MM.1S (cell line): ENCODE data around the gene ADGRD2.

Experiments
- DNase-seq: peaks from one replicate; pipeline ENCODE4 v3.0.0-alpha.2; 2015
- H2AFZ ChIP-seq: fragments of 300-600 bp; sonication (generic); 2 replicates; pipeline ENCODE4 v1.6.0; 2016; ENCODE audit warnings: antibody characterized with exemption, low read length
- H3F3A ChIP-seq: fragments of 300-600 bp; sonication (generic); 2 replicates; pipeline ENCODE4 v1.6.1; 2016; ENCODE audit warnings: mild to moderate bottlenecking, antibody characterized with exemption, low read length, moderate library complexity, mixed read lengths; ENCODE audit not compliant: insufficient read depth
- H3K27ac ChIP-seq: fragments of 300-600 bp; sonication (generic); 2 replicates; pipeline ENCODE4 v1.5.1; 2016; ENCODE audit warnings: mild to moderate bottlenecking, low read length
- H3K27me3 ChIP-seq: fragments of 300-600 bp; sonication (generic); replicated peaks from 2 replicates; pipeline ENCODE4 v1.6.0; 2016; ENCODE audit warnings: low read length; ENCODE audit not compliant: insufficient read depth
- H3K36me3 ChIP-seq: fragments of 300-600 bp; sonication (generic); replicated peaks from 2 replicates; pipeline ENCODE4 v1.6.1; 2016; ENCODE audit warnings: mild to moderate bottlenecking, low read length, mixed read lengths; ENCODE audit not compliant: insufficient read depth
- H3K4me1 ChIP-seq: fragments of 300-600 bp; sonication (generic); 2 replicates; pipeline ENCODE4 v1.6.1; 2016; ENCODE audit warnings: low read length, mixed read lengths
- H3K4me2 ChIP-seq: fragments of 300-600 bp; sonication (generic); 2 replicates; pipeline ENCODE4 v1.6.0; 2016; ENCODE audit warnings: low read depth, low read length
- H3K4me3 ChIP-seq: fragments of 300-600 bp; sonication (generic); 2 replicates; pipeline ENCODE4 v1.5.1; 2016; ENCODE audit warnings: low read length, mixed read lengths
- H3K79me2 ChIP-seq: fragments of 300-600 bp; sonication (generic); 2 replicates; pipeline ENCODE4 v1.6.1; 2016; ENCODE audit warnings: mixed run types, low read length, mixed read lengths
- H3K9ac ChIP-seq: fragments of 300-600 bp; sonication (generic); 2 replicates; pipeline ENCODE4 v1.6.1; 2016; ENCODE audit warnings: low read length, mixed read lengths
- H3K9me2 ChIP-seq: fragments of 300-600 bp; sonication (generic); replicated peaks from 2 replicates; pipeline ENCODE4 v1.6.1; 2016; ENCODE audit warnings: mild to moderate bottlenecking, low read length, mixed read lengths; ENCODE audit not compliant: insufficient read depth
- H3K9me3 ChIP-seq: fragments of 300-600 bp; sonication (generic); replicated peaks from 2 replicates; pipeline ENCODE4 v1.6.1; 2016; ENCODE audit warnings: mild to moderate bottlenecking, low read length, mixed read lengths; ENCODE audit not compliant: insufficient read depth
- H4K20me1 ChIP-seq: fragments of 300-600 bp; sonication (generic); 2 replicates; pipeline ENCODE4 v1.6.1; 2016; ENCODE audit warnings: mild to moderate bottlenecking, low read length, moderate library complexity, mixed read lengths; ENCODE audit not compliant: insufficient read depth
- EZH2 ChIP-seq: fragments of 300-600 bp; sonication (generic); optimal IDR thresholded peaks from 2 replicates; pipeline ENCODE3; 2017; ENCODE audit warnings: low read depth, mild to moderate bottlenecking, antibody characterized with exemption, low read length, mixed read lengths
- EZH2phosphoT487 ChIP-seq: fragments of 300-600 bp; sonication (generic); IDR thresholded peaks from 2 replicates; pipeline ENCODE4 v1.6.1; 2018; ENCODE audit warnings: antibody characterized with exemption, low read length
- TF ChIP-seq, protein P1 (sequence below): fragments of 300-600 bp; sonication (generic); IDR thresholded peaks from 2 replicates; pipeline ENCODE4 v1.5.1; 2016; ENCODE audit warnings: antibody characterized with exemption, low read length, mixed read lengths

Gene ADGRD2

GRCh38 chr9:124443625-124444024 lies 6.6 kb upstream of the ADGRD2 start:
- DNase-seq, result no peak
- Histone ChIP-seq H2AFZ (no peak overlapping the region), H3F3A (no peaks in the 10 kb centered on the region), H3K9me2 (no peaks in the 10 kb centered on the region), H3K9me3 (no peaks in the 10 kb centered on the region), H3K4me3 (no peak overlapping the region), H3K36me3 (no peaks in the 10 kb centered on the region), H4K20me1 (no peaks in the 10 kb centered on the region), H3K4me1 (no peaks in the 10 kb centered on the region), H3K79me2 (no peaks in the 10 kb centered on the region), H3K4me2 (no peak overlapping the region), H3K27me3 (no peaks in the 10 kb centered on the region), H3K27ac (no peak overlapping the region), H3K9ac (no peak overlapping the region)
- TF ChIP-seq EZH2 (no peak), EZH2phosphoT487 (no peak)
- TF ChIP-seq, protein P1, sequence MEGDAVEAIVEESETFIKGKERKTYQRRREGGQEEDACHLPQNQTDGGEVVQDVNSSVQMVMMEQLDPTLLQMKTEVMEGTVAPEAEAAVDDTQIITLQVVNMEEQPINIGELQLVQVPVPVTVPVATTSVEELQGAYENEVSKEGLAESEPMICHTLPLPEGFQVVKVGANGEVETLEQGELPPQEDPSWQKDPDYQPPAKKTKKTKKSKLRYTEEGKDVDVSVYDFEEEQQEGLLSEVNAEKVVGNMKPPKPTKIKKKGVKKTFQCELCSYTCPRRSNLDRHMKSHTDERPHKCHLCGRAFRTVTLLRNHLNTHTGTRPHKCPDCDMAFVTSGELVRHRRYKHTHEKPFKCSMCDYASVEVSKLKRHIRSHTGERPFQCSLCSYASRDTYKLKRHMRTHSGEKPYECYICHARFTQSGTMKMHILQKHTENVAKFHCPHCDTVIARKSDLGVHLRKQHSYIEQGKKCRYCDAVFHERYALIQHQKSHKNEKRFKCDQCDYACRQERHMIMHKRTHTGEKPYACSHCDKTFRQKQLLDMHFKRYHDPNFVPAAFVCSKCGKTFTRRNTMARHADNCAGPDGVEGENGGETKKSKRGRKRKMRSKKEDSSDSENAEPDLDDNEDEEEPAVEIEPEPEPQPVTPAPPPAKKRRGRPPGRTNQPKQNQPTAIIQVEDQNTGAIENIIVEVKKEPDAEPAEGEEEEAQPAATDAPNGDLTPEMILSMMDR, result no peak

GRCh38 chr9:124444166-124444565 lies 6.1 kb upstream of the ADGRD2 start:
- no peak overlapping the region for H3K9ac ChIP-seq
- no peak overlapping the region for H3K27ac ChIP-seq
- DNase-seq, result no peak
- no peaks in the 10 kb centered on the region for H3K4me1 ChIP-seq
- no peak for TF ChIP-seq EZH2
- H3K4me3 ChIP-seq, result no peak overlapping the region
- no peaks in the 10 kb centered on the region for H3K9me2 ChIP-seq
- H3K79me2 ChIP-seq, result no peaks in the 10 kb centered on the region
- no peak overlapping the region for H3K4me2 ChIP-seq
- H4K20me1 ChIP-seq, result no peaks in the 10 kb centered on the region
- H2AFZ ChIP-seq, result no peak overlapping the region
- H3K27me3 ChIP-seq, result no peaks in the 10 kb centered on the region
- no peaks in the 10 kb centered on the region for H3F3A ChIP-seq
- no peaks in the 10 kb centered on the region for H3K36me3 ChIP-seq
- no peaks in the 10 kb centered on the region for H3K9me3 ChIP-seq

- no peak overlapping the region for H3K4me2 ChIP-seq
- no peak overlapping the region for H3K4me3 ChIP-seq
- no peaks in the 10 kb centered on the region for H3K9me3 ChIP-seq
- TF ChIP-seq EZH2, result no peak
- TF ChIP-seq, protein P1, result no peak
- TF ChIP-seq EZH2phosphoT487, result no peak
- no peaks in the 10 kb centered on the region for H3K79me2 ChIP-seq
- H3K36me3 ChIP-seq, result no peaks in the 10 kb centered on the region
- H2AFZ ChIP-seq, result no peak overlapping the region
- H4K20me1 ChIP-seq, result no peaks in the 10 kb centered on the region
- no peak overlapping the region for H3K27ac ChIP-seq
- H3K9me2 ChIP-seq, result no peaks in the 10 kb centered on the region
- H3F3A ChIP-seq, result no peaks in the 10 kb centered on the region
- no peaks in the 10 kb centered on the region for H3K4me1 ChIP-seq
- H3K9ac ChIP-seq, result no peak overlapping the region
- H3K27me3 ChIP-seq, result peaks cover 18% of the 10 kb centered on the region
- DNase-seq, result no peak
These were observed 3.0 kb upstream of the ADGRD2 start for GRCh38 chr9:124447297-124447661.

- DNase-seq, result no peak
- H3K9me2 ChIP-seq, result no peaks in the 10 kb centered on the region
These were observed 2.2 kb upstream of the ADGRD2 start for GRCh38 chr9:124448019-124448418.

More at GRCh38 chr9:124448019-124448418, 2.2 kb upstream of the ADGRD2 start:
- Histone ChIP-seq H3F3A (no peaks in the 10 kb centered on the region), H3K36me3 (no peaks in the 10 kb centered on the region), H3K4me3 (no peak overlapping the region), H3K27ac (no peak overlapping the region), H4K20me1 (no peaks in the 10 kb centered on the region), H3K4me1 (no peaks in the 10 kb centered on the region), H3K4me2 (no peak overlapping the region), H3K27me3 (peaks cover 21% of the 10 kb centered on the region), H3K9ac (no peak overlapping the region), H2AFZ (no peak overlapping the region), H3K79me2 (no peaks in the 10 kb centered on the region), H3K9me3 (no peaks in the 10 kb centered on the region)
- no peak for TF ChIP-seq EZH2phosphoT487
